DMS53 treated with DMSO at 0.1 percent for 48 hours (cell line): ENCODE measurements around the gene CDCA4.

Source experiments
- DNase-seq: peaks from one replicate; lab custom pipeline; 2025; ENCODE audit not compliant: unreplicated experiment; lab: John Stamatoyannopoulos, UW

Gene CDCA4

GRCh38 chr14:104964546-104964945, 56.3 kb downstream of the CDCA4 start:
- DNase-seq = no peak
